Stimulated activated CD4-positive, alpha-beta T cell treated with anti-CD3 and anti-CD28 coated beads, TNF-alpha, amount 100 ng/mL, for 1 hour (primary cell): ENCODE results near the gene TPPP.

Source experiments
- DNase-seq, 3 donors: peaks; one replicate each; pipeline ENCODE4 v3.0.0-alpha.2; 2020; ENCODE audit warnings: low read depth in 3 of 3, low spot score in 1 of 3

Gene TPPP

DNA sequence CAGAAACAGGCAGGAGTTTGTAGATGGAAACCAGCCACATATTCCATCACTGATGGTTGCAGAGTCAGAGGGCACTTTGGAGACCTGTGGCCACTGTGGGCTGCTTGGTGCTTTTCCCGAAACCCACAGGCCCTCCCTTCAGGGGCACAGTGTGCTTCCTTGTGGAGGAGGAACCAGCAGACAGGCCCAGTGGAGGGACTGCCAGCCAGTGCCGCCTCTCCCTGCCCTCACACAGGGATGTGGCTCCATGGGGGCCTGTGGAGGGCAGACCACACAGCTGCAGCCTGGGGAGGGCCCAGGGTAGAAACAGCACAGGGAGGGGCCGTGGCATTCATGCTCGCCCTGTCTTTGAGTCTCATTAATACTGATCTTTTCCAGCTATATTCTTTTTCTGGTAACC lies 45.8 kb downstream of the TPPP start:
- DNase-seq = no peak

DNA sequence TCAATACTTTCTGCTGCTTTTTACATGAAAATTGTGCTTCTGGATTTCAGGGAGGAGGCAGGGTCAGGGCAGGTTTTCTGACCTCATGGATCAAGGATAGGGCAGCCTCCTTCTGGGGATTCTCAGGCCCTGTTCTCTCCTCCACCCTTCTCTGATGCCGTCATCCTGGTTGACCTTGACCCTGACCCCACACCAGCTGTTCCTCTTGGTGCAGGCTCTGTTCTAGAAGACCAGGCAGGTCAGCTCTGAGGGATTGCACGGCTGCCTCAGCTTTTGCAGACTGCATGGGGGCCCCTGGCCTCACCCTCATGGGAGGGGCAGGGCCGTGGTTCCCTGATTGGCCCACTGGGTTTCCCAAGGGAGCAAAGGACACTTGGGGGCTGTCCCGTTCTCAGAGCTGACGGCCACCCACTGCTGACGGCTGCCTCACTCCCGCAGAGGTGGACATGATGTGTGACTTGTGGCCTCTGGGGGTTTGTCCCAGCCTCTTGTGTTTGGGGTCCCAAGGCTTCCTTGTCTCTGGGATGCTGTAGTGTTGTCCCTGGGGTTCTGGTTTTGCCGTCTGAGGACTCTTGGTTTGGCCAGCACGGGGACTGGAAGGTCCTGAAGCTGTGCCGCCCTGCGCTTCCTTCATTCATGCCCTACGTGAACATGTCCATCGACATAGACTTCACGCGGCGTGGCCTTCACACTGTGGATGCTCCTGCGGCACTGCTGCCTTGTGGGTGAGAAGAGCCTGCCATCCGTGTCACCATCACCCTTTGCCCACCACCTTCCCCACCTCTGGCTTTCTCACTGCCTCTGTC lies 46.6 kb downstream of the TPPP start:
- no peak for DNase-seq

DNA sequence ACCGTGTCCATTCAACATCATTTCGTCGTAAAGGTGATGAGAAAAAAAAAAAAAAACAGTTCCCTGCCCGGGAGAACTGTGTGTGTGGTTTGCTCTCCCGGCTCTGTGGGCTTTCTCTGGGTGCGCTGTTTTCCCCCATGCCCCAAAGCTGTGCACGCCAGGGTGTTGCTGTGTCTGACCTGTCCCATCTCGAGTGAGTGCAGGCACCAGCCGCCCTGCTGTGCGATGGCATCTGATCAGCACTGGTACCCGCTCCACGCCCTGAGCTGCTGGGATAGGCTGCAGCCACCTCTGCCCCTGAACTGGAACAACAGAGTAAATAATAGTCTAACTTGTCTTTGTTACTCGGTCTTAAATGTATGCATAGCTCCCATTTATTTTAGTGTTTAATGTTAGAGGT lies 47.7 kb downstream of the TPPP start:
- DNase-seq = no peak

- DNase-seq = no peak
These were observed 48.2 kb downstream of the TPPP start for GRCh38 chr5:644971-645370.

DNA sequence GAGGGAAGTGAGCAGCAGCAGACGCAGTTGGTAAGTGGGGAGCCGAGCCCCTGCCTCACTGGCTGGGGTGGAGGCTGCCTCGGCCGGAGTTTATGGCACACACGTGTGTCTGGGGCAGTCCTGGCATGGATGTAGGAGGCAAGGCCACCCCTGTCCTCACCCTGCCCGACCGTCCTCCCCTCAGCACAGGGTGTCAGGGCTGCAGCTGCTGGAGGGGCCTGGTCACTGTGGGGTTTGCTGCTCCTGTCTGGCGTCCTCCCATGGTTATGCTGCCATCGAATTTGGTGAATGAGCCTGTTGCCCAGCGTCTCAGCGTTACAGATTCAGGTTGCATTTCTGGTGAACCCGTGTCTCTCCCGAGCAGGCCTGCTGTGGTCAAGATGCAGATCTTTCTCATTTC lies 48.6 kb downstream of the TPPP start:
- no peak for DNase-seq

GRCh38 chr5:643811-644271 lies 49.3 kb downstream of the TPPP start:
- no peak for DNase-seq

DNA sequence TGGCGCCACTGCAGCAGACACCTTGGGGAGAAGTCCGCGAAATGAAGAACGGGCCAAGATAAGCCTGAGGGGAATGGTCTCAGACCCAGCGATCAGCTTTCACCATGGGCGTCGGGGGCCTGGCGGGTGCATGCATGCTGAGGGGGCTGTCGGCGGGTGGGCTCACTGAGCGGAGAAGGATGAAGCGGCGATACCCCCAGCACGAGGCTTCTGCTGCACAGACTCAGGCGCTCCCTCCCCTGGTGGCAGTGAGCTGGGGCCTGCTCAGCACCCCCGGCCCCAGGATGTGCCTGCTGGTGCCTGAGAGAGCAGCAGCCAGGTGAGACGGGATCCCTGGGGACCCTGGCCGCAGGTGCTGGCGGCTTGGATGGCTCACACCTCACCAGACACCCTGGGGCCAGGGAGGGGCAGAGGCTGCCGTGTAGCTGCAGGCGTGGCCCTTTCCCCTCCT lies 49.8 kb downstream of the TPPP start:
- DNase-seq = no peak

DNA sequence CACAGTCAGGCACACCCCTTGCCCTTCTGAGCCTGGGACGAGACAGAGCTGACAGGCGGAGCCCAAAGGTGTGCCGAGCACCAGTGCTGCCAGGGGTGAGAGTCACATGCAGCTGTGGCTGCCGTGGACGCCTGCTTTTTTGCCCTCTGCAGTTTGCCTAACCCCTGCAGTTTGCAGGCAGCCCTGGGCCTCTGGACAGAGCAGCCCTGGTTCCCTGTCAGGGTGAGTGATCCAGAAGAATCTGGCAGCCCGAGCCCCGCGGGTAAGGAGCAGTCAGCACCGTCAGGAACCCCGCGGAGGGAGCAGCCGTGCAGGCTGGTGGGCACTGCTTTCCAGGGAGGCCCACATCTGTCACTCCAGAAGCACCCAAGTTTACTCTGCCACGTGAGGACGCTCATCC lies 50.7 kb downstream of the TPPP start:
- DNase-seq = no peak

- DNase-seq = no peak
These were observed 51.8 kb downstream of the TPPP start for GRCh38 chr5:641331-641765.

DNA sequence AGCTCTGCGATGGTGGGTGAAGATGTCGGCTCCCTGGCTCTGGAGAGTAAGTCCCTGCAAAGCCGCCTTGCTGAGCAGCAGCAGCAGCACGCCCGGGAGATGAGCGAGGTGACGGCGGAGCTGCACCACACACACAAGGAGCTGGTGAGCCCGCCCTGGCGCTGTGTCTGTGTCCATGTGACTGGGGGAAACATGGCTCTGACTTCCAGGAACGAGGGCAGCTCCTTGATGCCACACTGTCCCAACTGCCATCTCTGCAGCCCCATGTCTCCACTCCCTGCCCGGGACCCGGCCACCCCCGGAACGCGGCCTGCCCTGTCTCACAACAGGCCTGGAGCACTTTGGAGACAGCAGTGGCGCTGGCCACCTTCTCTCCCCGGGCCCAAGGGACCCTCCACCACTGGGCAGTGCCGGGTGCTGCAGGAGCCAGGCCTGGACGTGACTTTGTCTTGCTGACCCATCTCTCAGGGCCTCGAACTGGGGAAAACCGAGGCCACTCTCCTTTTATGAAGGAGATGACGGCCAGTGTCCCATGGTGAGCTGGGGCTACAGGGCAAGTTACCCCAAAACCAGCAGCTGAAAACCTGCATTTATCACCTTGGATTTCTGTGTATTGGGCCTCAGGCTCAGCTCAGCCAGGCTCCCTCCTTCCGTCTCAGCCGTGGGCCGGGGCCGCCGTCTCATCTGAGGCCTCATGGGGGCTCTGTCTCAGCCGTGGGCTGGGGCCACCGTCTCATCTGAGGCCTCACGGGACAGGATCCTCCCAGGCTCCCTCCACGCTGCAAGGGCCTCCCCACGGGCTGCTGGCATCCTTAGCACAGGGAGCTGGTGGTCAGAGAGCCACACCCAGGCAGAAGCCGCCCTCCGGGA lies 52.5 kb downstream of the TPPP start:
- DNase-seq = no peak

GRCh38 chr5:639584-640213 lies 53.5 kb downstream of the TPPP start:
- DNase-seq = no peak

DNA sequence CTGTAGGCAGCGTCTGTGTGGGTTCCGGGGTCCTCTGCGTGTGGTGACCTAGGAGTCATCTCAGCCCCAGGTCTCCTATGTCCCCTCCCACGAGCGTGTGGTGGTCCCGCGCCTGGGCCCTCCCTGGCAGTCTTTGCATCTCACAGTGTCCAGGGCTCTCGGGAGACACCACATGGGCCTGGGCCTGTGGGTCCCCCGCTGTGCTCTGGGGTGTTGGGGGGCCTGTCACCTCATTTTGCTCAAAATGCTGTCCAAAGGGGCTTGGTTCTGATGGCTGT lies 54.0 kb downstream of the TPPP start:
- DNase-seq = no peak

DNA sequence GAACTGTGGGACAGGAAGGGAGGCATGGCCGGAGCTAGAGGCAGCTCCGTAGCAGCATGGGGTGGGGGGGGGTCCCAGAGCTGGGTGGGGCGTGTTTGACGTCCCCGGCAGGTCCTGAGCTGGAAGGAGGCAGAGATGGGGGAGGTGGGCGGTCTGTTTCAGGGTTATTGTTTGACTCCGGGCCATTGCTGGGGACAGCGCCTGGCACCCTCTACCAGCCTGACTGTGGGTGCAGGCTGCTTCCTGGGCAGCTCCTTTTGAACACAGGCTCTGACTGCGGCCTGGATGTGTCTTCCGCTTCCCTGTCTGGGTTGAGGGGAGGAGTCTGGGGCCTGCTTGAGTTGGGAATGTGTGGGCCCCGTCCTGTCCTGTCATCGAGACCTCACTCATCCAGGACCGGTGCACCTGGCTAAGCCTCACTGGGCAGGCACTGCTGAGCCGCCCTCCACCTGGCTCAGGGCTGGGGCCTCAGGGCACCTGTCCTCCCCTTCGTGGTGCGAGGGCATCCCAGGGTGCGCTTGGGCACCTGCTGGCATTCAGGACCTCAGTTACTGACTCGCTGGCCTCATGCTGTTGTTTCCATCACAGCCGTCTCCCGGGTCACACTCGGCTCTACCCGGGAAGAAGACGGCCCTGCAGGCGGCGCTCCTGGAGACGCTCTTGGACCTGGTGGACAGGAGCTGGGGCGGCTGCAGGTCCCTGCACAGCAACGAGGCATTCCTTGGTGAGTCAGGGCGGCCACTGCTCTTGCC lies 54.5 kb downstream of the TPPP start:
- no peak for DNase-seq

- no peak for DNase-seq
These were observed 55.3 kb downstream of the TPPP start for GRCh38 chr5:637581-638450.

DNA sequence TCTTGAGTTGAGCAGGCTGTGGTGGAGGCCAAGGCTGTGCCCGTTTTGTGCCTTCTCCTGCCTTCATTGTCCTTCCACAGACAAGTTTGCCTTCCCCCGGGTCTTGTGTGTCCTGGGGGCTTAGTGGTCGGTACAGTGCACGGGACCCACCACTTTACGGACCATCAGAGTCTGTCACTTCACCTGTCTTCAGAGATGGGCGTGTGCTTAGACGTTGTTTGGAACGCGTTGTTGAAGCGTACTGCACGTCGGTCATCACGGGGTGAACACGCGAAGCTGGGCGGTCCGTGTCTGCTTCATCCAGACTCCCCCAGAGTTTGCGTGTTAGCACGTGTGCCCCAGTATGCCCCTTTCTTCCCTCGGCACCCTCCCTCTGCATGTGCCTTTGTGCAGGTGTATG lies 56.2 kb downstream of the TPPP start:
- DNase-seq = no peak

GRCh38 chr5:635306-636055 lies 57.7 kb downstream of the TPPP start:
- no peak for DNase-seq

DNA sequence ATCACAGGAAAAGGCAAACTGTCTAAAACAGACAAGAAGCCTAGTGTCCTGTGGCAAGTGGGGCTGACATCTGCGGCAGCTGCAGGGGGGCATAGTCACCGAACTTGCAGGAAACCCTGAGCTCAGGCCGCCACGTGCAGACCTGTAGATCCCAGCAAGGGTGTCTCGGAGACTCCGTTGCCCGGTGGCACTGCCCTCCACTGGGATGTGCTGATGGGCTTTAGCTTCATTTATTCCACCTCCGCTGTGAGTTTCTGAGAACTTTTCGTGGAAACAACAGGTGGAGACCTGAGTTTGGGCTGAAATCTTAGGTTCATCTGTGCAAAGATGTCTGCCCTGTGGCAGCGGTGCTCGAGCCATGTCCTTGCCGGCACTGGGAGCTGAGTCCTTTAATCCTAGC lies 59.0 kb downstream of the TPPP start:
- no peak for DNase-seq

DNA sequence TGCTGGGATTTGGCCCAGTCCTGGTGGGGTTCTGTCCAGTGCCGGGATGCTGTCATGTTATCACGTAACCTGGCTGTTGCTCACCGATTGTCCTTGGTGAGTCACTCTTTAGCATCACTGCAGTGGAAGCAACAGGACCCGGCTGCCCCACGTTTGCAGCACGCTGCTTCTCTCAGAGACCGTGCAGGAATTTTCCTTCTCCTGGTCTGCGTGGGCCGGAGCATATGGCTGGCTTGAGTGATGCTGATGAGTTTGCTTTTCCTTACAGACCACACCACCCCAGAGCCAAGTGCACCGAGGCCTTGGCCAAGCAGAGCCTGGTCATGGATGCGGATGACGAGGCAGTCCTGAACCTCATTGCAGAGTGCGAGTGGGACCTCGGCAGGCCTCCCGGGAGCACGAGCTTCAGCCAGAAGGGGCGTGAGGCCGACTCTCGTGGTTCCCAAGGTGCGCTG lies 59.6 kb downstream of the TPPP start:
- DNase-seq = no peak
